ES-I3 (cell line): ENCODE data around the gene STC2.

Source experiments
- H3K36me3 ChIP-seq: 2 replicates; pipeline ENCODE4 v1.6.1; 2013; ENCODE audit warnings: mild to moderate bottlenecking, low read length, control low read depth, moderate library complexity; ENCODE audit not compliant: insufficient read depth
- H3K4me1 ChIP-seq: 2 replicates; pipeline ENCODE4 v1.6.1; 2013; ENCODE audit warnings: mild to moderate bottlenecking, control low read depth, low read length; ENCODE audit not compliant: insufficient read depth
- H3K9ac ChIP-seq: 2 replicates; pipeline ENCODE4 v1.6.1; 2013; ENCODE audit warnings: low read depth, mild to moderate bottlenecking, low read length, moderate library complexity
- H3K9me3 ChIP-seq: 2 replicates; pipeline ENCODE4 v1.6.1; 2013; ENCODE audit warnings: mild to moderate bottlenecking, low read length, moderate library complexity; ENCODE audit not compliant: control insufficient read depth, insufficient read depth

Gene STC2

DNA sequence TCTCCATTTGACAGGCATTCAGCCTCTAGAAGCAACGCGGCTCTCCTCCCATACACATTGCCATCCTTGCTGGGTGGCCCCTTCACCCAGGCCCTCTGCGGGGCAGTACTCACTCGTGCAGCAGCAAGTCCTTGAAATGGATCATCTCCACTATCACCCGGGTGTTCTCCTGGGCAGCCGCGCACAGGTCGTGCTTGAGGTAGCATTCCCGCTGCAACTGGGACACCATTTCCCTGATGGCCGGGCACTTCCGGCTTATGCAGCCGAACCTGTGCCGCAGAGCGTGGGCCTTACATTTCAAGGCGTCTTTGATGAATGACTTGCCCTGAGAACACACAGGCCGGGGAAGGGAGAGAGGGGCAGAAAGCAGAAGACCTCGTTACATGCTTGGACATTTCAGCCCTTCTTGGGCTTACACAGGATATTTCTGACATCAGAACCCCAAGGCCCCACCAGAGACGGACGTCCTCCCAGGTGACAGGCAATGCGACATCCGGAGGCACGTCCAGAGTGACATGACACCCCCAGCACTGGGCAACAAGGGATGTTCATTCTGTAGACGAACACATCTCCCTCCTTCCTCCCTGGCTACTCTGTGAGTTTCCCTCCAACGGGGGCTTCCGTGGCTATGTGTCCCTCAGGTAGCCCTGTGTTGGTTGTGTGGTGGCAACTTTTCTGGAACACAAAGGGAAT, 5.0 kb downstream of the STC2 start:
- Histone ChIP-seq H3K9ac (no peak overlapping the region), H3K4me1 (peaks cover 11% of the 10 kb centered on the region), H3K36me3 (peaks cover 55% of the 10 kb centered on the region), H3K9me3 (no peaks in the 10 kb centered on the region)

DNA sequence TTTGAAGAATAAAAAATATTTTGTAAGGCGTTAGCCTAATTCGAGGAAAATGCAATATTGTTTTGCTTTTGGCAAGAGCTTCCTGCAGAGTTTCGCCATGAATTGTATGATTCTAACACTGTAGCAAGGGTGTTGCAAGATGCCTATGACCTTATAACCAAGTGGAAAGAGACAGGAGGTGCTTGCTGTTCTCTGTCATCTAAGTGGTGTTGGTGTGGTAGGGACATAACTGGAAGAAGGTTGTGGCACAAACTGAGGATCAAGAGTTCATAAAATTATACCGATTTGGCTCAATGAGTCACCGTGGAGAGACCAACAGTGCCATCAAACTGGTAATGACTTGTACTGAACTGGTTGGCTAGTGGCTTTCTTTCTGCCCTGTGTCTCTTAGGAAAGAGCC, 6.3 kb downstream of the STC2 start:
- Histone ChIP-seq H3K36me3 (peaks cover 55% of the 10 kb centered on the region), H3K9me3 (no peaks in the 10 kb centered on the region), H3K4me1 (peaks cover 11% of the 10 kb centered on the region), H3K9ac (no peak overlapping the region)

DNA sequence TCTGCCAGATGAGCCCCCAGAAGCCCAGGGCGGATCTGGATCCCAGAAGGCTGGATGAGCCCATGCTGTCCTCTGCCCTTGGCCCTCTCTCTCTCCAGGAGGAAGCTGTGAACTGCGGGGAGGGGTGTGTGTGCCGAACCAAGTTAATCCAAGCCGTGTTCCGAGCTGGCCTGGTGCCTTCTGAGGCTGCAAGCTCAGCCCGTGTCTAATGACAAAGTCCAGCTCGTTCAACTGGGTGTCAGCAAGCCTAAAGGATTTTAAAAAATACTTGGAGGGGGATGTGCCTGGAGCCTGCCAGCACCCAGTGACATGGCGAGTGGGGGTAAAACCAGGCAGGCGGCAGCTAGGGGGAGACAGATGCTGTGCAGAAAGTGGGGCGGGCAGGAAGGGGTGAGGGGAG, 8.0 kb downstream of the STC2 start:
- peaks cover 51% of the 10 kb centered on the region for H3K36me3 ChIP-seq
- H3K9ac ChIP-seq = no peak overlapping the region
- H3K4me1 ChIP-seq = peaks cover 19% of the 10 kb centered on the region
- H3K9me3 ChIP-seq = no peaks in the 10 kb centered on the region

DNA sequence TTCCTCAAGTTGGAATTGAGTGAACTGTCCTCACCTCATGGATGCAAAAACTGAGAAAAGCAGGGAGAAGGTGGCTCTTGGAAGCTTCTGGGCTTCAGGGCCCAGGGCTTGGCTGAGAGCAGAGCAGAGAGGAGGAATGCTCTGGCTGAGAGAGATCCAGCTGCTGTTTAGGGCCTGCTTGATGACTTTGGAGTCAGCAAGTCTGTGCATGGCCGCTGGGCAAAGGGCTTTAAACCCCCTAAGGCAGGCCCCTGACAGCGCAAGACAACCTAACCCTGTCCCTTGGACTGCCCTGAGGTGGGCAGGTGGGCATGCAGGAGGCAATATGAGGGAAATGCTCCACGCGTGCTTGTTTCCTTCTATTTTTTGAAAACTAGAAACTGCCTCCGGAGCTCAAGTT, 8.6 kb downstream of the STC2 start:
- H3K9me3 ChIP-seq = no peaks in the 10 kb centered on the region
- no peak overlapping the region for H3K9ac ChIP-seq
- H3K4me1 ChIP-seq = peaks cover 13% of the 10 kb centered on the region
- H3K36me3 ChIP-seq = peaks cover 45% of the 10 kb centered on the region

- Histone ChIP-seq H3K9me3 (no peaks in the 10 kb centered on the region), H3K36me3 (peaks cover 40% of the 10 kb centered on the region; the same call in 1 of the 2 replicates), H3K9ac (no peak overlapping the region), H3K4me1 (peaks cover 9% of the 10 kb centered on the region)
Measured at GRCh38 chr5:173318881-173319620, 9.2 kb downstream of the STC2 start.

- H3K36me3 ChIP-seq = peaks cover 33% of the 10 kb centered on the region; the same call in 1 of the 2 replicates
- no peak overlapping the region for H3K9ac ChIP-seq
- no peaks in the 10 kb centered on the region for H3K9me3 ChIP-seq
- peaks cover 10% of the 10 kb centered on the region for H3K4me1 ChIP-seq
Measured at GRCh38 chr5:173318330-173318729, 9.9 kb downstream of the STC2 start.

- Histone ChIP-seq H3K9me3 (no peaks in the 10 kb centered on the region), H3K36me3 (peaks cover 29% of the 10 kb centered on the region; the same call in 1 of the 2 replicates), H3K4me1 (peaks cover 14% of the 10 kb centered on the region), H3K9ac (no peak overlapping the region)
Measured at GRCh38 chr5:173317852-173318251, 10.4 kb downstream of the STC2 start.

DNA sequence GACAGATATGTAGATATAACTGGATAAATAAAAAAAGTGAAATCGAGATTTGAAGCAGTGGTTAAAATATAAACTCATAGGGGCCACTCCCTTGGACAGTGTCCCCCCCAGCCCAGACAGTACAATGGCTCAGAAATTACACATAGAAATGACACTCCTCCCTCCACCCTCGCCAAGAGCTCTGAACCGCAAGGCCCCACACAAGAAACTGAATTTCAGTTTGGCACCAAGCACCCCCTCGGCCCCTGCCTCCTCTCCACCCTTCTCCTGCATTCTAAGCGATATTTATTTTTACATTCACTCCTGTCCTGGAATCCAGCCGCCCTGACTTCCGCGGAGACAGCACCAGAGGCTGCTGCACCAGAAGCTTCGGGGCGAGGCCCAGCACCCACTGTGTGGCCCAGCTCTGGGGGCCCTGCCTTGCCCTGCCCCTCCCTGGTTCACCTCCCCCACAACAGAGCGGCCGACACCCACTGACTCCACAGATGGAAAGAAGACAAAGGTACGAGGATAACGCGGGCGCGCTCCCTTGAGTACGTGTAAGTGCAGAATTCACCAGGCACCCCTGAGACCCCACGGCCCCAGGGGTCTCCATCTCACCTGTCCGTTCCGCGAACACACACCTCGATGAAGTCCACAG, 11.0 kb downstream of the STC2 start:
- Histone ChIP-seq H3K9ac (no peak overlapping the region), H3K36me3 (peaks cover 23% of the 10 kb centered on the region; the same call in 1 of the 2 replicates), H3K9me3 (no peaks in the 10 kb centered on the region), H3K4me1 (peaks cover 18% of the 10 kb centered on the region)

GRCh38 chr5:173316339-173317020, 11.7 kb downstream of the STC2 start:
- H3K4me1 ChIP-seq = peaks cover 18% of the 10 kb centered on the region
- no peak overlapping the region for H3K9ac ChIP-seq
- peaks cover 20% of the 10 kb centered on the region; the same call in 1 of the 2 replicates for H3K36me3 ChIP-seq
- no peaks in the 10 kb centered on the region for H3K9me3 ChIP-seq

DNA sequence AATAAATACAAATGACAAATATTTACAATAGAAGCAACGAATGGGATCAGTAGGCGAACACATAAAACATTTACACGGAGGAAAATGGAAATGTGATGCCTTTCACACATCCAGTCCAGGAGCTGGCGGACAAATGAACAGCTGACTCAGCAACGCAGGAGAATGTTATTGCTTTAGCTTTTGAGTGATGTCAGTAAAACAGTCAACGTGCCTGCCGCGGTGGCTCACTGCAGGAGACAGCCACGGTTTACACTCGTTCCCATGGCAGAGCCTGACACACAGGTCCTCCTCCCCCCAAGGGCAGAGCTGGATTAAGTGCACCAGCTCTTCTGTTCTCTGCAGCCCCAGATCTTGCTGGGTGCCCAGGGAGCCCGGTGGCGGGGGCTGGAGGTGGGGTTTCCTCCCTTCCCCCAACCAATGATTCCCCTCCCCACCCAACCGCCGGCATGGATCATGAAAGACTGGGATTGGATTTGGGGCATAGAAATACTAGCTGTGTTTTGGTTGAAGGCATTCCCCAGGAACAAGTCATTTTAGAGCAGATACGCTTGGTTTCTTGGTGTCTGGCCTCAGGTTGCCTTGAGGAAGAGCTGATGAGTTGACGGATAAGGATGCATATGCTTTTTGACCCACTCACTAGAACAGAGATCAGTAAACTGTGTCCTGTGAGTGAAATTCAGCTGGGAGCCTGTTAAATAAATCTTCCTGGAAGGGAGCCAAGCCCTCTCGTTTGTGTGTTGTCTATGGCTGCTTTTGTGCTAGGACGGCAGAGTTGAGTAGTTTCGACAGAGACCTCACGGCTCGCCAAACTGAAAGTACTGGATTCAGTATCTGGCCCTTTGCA, 12.5 kb downstream of the STC2 start:
- Histone ChIP-seq H3K9ac (no peak overlapping the region), H3K36me3 (peaks cover 12% of the 10 kb centered on the region; the same call in 1 of the 2 replicates), H3K9me3 (no peaks in the 10 kb centered on the region), H3K4me1 (peaks cover 18% of the 10 kb centered on the region)

DNA sequence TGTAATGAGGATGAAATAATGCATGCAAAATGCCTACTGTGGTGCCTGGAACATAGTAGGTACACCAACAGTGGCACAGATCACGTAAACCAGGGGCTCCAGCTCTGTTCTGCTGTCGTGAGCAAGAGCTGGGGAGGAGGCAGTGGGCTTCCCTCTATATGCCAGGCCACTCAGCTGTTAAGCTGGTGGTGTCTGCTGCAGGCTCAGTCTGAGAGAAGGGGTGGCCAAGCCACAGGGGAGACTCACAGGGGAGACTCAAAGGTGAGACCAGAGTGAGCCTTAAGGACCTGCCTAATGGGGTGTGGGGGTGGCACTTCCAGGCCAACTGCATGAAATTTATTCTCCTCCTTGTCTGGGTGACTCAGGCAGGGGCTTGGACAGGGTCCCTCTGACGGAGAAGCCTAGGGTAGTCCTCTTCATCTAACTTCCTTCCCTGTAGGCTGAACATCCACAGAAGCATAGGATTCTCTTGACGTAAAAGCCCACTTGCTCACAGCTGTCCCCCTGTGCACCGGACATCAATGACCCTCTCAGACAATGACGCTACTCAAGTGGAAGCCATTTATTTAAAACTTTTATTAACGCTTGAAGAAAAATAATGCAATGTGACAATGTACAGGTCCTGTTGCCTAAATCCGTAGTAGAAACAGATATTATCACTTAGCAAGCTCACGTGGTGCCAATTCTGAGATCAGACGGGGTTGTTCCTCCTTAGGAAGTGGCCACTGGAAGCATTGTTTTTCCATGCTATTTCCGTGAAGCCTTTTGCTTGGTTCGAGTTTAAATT, 13.9 kb downstream of the STC2 start:
- peaks cover 6% of the 10 kb centered on the region; the same call in 1 of the 2 replicates for H3K36me3 ChIP-seq
- no peak overlapping the region for H3K9ac ChIP-seq
- no peaks in the 10 kb centered on the region for H3K9me3 ChIP-seq
- peaks cover 18% of the 10 kb centered on the region for H3K4me1 ChIP-seq

- H3K9ac ChIP-seq = no peak overlapping the region
- peaks cover 18% of the 10 kb centered on the region for H3K4me1 ChIP-seq
- no peaks in the 10 kb centered on the region for H3K36me3 ChIP-seq
- no peaks in the 10 kb centered on the region for H3K9me3 ChIP-seq
Measured at GRCh38 chr5:173313351-173313801, 14.8 kb downstream of the STC2 start.

DNA sequence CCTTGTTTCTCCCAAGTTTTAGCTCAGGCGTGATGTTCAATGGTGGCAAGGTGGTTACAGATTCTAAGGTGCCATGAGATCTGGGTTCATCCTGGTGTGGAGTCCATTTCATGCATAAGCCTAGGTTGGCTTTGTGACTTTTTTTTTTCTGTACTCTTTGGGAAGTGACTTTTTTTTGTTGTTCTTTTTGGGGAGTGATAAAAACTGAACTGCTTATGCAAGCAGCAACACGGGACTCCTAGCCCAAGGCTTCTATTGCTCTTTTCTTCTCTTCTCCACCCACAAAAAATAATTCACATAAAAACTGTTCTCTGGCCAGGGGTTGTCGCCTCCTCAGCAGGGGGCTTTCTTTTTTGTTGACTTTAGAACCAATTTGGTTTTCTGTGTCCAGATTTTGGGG, 15.4 kb downstream of the STC2 start:
- no peaks in the 10 kb centered on the region for H3K36me3 ChIP-seq
- H3K9me3 ChIP-seq = no peaks in the 10 kb centered on the region
- peaks cover 18% of the 10 kb centered on the region for H3K4me1 ChIP-seq
- H3K9ac ChIP-seq = no peak overlapping the region
